ENCODE data around the gene MBD6.

MBD6 gene, protein sequence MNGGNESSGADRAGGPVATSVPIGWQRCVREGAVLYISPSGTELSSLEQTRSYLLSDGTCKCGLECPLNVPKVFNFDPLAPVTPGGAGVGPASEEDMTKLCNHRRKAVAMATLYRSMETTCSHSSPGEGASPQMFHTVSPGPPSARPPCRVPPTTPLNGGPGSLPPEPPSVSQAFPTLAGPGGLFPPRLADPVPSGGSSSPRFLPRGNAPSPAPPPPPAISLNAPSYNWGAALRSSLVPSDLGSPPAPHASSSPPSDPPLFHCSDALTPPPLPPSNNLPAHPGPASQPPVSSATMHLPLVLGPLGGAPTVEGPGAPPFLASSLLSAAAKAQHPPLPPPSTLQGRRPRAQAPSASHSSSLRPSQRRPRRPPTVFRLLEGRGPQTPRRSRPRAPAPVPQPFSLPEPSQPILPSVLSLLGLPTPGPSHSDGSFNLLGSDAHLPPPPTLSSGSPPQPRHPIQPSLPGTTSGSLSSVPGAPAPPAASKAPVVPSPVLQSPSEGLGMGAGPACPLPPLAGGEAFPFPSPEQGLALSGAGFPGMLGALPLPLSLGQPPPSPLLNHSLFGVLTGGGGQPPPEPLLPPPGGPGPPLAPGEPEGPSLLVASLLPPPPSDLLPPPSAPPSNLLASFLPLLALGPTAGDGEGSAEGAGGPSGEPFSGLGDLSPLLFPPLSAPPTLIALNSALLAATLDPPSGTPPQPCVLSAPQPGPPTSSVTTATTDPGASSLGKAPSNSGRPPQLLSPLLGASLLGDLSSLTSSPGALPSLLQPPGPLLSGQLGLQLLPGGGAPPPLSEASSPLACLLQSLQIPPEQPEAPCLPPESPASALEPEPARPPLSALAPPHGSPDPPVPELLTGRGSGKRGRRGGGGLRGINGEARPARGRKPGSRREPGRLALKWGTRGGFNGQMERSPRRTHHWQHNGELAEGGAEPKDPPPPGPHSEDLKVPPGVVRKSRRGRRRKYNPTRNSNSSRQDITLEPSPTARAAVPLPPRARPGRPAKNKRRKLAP

DNA sequence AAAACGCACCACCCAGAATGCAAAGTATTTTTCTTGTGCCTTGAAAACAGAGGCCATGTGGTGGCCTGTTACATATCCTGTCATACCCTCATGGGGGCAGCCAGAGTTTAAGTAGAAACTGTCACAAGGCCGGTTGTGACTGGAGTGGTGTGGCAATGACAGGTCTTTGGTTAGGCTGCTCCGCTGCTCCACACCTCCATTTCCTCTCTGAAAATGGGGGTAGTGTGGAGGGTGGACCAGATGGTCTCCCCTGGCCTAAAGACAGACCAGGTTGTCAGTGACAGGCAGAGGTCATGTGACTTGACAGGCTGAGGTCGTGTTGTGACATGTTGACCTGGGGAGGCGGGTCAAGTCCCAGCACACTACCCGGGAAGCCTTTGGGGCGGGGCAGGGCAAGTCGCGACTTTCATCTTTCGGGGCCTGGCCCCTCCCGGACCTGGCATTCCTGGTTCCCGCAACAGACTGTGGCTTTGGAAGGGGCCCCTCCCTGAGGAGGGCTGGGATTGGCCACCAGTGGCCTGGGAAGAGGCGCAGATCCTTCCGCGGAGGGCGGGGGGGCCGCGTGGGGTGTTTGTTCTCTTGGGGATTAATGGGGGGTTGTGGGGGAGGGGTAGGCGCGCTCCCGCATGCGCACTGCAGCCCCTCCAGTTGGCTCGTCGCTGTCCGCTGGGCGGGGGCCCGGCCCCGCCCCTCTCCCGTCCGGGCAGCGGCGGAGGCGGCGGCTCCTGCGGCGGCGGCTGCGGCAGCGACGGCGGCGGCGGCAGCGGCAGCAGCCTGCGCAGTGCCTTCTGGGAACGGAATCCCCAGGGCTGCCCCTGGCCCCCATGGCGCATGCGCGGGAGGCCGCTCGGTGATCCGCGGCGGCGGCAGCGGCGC, at the start of gene MBD6:
TSS of gene MBD6 (plus strand) at position 814 of the 876 bp plus-strand sequence. CDS start 1,480 bp downstream, outside the sequence.
- DNase-seq: peak; percentile 78

DNA sequence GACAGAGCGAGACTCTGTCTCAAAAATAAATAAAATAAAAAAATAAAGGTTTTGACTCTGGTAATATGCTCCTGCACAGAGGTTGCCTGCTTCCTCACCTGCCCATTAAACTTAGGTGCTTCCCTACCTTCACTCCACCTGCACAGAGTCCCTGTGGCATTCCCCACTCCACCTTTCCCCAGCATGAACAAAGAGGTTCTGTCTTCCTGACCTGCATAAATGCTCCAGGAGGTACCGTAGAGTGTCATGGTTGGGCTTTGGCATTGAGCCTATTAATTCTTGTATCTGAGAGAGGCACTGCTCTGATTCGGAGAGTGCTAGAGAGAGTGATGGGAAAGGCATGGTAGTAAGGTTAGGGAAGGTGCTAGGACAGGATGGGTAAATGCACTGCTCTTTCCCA, 49.2 kb upstream of the MBD6 start:
- no peak for DNase-seq

DNA sequence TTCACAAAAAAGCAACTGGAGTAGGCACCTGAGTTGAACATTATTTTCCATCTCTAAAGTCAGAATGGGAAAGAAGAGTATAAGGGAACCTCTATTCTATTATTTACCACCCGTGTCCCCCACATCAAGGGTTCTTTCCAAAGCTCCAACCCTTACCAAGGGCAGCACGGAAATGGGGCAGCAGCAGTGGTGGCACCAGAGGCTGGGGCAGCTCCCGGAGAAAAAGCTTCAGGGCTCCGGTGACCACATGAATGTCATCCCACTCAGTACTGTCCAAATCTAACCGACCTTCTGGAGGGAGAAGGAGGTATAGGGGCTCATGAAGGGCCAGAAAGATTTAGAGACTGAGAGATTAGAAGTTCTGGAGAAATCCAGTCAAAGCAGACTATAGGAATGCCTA, 48.7 kb upstream of the MBD6 start:
- DNase-seq: no peak

DNA sequence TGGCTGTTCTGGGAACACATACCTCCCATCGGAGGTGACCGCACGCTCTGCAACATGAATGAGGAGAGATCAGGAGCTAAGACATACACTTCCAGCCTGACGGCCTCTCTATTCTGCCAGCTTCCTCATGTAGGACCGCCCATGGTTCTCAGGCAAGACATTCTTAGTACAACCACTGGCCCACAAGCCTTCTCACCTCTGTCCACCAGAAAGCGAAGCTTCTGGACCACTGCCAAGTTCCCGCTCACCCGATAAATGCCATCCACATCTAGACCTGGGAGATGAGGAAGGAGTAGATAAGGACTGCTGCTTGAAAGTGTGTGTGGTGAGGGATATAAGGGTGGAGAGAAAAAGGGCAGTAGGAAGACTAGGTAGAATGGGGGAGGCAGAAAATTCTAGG, 48.2 kb upstream of the MBD6 start:
- DNase-seq: peak; percentile 20

DNA sequence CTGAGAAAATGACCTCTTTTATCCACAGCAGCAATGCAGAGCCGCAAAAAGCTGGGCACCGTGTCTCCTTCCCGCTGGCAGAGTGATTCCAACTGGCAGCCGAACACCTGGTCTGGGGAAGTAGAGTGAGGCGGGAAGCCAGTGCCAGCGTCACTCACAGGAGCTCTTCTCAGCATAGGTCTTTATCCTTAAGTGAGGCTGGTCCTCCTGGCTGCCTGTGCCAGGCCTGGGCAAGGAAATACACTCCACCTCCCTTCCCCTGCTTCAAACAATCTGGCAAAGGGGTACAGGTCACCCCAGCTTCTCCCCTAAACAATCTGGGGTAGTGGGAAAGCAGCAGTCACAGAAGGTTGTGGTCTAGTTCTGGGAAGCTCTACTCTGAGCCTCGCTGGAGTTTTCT, 47.8 kb upstream of the MBD6 start:
- DNase-seq: peak; percentile 36

DNA sequence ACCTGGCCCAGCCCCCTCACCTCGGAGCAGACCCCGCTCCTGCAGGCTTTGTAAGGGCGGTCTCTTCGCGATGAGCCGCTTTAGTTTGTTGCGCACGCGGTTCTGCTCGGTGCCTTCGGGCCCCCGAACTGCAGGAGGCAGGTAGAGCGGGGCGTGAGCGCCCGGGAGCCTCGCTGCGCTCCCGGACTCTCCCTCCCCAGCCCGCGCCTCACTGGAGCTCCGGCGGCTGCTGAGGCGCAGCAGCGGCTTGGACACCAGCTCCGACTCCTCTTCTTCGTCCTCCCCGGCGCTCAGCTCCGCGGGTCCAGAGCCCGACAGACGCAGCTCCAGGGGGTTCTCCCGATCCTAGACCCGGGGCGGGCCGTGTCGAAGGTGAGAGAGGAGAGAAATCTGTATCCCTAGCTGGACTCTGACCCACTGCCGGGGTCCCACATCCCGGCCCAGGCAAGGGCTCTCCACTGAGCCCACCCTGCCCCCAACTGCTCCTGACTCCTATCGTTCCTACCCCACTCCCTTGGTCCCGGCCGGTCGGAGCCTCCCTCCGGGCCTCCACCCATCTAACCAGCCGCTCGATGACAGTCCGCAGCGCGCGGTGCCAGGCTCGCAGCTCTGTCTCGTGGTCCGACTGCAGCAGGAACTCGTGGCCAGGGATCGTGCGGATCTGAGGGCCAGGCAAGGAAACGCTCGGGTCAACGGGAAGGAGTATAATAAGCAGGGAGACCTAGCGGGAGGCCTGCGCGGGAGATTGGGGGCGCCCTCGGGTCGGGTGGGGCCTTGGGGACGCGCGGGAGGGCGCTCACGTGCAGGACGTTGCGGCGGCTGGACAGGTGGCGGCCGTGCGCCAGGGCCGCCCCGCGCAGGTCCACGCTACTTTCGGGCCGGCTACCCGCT, 47.1 kb upstream of the MBD6 start:
- no peak for DNase-seq

DNA sequence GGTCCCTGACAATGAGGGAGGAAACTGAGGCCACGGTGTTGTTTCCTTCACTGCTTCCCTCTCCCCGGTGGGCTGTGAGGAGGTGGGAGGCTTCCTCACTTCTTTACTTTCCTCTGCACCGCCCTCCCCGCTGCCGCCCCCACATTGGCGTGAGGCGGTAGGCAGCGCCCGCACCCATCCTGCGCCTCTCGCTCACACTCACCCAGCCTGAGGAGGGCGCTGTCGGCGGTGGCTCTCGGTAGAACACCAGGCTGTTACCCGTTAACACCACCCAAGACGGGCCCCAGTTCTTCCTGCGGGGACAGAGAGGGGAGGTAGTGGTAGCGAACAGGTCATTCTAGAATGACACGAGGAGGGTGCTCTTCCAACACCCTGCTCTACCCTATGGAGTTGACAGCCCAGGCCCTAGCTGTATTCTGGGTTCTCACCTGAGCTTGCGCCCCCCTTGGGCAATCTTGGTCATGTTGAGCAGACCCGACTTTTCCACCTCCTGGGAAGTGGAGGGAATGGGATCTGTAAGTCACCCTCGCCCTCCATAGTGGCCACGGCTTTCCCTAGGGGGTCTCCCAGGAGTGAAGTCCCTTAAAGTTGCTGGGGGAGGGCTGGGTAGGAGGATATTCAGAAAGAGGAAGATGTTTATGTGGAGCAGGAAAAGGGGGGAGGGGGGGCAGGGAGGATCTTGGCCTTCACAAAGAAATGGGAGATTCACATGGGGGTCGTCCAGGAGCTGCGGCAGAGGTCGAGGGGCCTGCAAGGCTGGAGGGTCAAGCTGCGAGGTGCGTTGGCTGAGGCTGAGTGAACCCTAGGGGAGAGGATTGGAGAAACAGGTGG, 46.2 kb upstream of the MBD6 start:
- no peak for DNase-seq

DNA sequence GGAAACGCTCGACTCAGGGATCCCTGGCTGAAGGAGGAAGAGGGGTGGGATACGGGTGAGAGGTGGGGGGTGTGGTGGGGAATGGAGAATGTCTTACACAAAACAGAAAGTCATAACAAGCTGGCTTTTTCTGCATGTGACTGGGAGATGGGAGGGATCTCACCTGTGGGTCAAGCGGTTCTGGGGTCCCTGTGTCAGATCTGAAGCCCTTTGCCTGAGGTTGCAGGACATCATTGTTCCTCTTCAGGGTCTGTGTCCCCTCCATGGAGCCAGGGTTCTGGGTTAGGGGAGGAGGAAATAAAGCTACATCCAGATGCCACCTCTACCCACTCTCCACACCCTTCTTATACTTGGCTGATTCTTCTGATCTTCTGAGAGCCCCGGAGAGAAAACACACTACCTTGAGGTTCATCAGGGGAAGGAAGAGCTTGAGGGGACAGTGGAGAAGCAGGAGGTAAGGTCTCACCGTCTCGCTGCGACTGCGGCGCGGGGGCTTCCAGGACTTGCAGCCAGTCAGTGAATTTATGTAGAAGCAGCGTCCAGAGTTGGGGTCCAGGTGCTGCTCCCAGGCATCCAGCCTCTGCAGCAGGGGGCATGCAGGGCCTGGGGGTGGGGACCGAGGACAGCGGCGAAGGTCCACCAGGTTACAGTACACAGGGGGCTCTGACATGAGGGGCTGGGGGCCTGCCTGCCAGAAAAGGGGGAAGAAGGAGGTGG, 45.5 kb upstream of the MBD6 start:
- no peak for DNase-seq

DNA sequence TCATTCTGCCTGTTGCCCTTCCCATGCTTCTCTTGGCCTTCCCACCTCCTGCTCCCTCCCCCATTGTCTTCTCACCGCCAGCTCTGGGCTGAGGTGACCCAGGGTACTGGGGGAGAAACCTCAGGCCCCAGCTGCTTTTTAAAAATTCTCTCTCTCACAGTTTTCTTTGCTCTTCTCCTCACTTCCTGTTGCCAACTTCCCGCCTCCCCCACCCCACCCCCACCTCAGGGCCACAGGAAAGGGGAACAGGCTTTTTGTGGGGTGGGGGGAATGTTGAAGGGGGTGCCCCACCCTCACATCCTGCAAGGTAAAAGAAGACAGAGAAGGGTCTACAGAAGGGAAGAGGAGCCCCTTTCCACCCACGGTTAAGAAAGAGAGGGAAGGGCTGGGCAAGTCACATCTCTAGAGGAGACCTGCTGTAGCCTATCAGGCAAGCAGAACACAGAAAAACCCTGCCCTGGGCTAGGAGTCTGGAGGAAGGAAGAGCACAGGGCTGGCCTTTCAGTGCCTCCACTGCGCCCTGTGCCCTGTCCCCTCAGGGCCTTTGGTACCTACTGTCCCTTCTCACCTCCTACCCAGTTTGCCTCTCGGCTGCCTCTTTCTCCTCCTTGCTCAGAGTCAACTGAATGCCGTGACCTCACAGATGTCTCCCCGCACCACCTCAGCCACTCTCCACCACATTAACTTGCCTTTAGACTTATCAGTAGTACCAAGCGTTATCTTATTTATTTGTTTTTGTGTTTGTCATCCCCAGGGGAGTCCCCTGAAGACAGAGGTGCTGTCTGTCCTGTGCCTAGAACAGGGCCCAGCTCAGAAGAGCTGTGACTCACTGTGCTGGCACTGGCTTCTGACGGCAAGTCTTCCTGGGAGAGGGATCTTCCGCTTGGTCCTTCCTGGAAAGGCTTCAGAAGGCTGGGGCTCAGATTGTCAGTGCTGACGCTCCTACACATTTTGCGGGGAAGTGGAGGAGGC, 44.6 kb upstream of the MBD6 start:
- no peak for DNase-seq

DNA sequence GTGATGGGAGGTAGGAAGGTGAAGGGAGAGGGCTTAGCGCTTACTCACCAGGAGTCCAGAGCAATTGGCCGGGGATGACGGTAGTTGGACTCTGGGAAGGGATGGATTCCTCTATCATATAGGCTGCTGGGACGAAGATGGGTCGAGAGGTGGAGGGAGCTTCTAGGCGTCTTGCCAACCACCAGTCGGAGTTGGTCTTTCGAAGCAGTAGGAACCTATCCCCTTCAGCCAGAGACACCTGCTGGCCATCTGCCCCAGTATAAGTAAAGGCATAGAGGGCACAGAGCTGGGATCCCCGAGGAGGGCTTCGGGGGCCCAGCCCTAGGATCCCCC, 43.6 kb upstream of the MBD6 start:
- DNase-seq: no peak

DNA sequence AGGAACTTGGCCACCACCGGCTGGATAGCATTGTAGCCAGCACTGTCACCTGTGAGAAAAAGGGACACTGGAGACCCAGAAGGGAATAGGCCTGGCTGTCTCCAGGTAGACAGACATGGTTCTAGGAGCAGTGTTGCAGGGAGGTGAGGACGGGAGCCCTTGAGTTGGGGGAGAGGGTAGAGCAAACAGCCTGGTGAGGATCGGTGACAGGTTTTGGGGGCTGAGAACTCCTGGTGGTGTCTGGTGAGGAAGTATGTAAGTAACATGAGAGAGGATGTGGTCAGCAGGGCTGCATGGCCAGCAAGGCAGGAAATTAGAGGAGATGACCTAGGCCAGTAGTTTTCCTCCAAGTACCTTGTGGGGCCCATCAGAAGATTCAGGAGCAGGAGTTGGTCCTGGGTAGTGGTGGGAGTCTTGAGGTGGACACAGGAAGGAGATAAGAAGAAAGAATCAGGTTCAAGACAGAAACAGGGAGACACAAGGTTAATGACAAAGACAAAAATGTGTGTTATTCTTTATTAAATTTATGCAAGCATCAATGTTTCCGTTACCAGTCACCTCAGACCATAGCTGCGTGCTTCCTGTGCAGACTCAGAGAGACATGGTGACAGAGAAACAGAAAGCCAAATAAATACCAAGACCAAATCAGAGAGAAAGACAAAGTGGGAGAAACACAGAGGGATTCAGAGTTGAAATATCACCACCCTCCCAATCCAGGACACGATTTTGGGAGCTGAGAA, 43.1 kb upstream of the MBD6 start, which contains the start of gene ARHGAP9:
TSS of gene ARHGAP9 (minus strand) at position 491 of the 740 bp plus-strand sequence. CDS start at position 31, 460 bp downstream.
- no peak for DNase-seq

DNA sequence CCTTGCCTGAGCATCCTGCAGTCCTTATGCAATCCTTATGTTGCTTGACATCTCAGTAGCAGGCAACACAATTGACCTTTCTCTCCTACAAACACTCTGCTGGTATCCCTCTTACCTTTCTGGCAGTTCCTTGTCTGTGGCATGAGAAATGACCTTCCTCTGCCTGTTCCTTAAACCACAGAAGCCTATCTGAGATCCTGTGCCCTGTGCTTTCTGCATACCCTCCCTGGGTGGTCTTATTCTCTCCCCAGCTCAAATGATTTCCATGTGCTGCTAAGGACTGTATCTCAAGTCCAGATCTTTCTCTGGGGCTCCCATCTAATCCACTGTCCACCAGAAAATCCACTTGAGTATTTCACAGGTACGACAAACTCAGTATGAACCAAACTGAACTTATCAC, 41.0 kb upstream of the MBD6 start:
- DNase-seq: no peak

DNA sequence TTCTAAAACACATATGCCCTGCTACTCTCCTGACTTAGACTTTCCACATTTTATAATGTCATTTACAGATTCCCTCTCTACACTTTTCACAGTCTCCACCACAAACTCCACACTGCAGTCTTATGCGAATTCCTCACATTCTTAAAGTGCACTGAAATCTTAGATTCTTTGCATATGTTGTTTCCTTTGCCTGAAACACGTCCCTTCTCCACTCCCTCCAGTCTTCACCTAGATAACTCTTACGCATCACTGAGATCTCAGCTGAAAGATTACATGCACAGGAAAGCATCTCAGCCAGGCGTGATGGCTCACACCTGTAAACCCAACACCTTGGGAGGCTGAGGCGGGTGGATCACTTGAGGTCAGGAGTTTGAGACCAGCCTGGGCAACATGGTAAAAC, 39.2 kb upstream of the MBD6 start:
- DNase-seq: no peak

DNA sequence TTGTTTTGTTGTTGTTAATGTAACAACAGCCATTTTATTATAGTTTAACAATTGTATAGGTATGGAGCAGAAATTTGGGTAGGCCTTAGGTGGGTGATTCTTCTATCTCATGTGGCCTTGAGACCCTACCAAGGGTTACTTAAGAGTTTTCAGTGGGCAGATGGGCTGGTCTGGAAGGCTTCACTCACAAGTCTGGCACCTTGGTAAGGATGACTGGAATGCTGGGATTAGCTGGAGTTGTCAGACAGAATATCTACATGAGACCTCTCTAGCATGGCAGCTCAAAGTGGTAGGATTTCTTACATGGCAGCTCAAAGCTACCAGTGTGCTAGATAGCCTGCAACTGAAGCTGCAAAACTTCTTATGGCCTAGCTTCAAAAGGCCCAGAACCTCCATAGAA, 36.9 kb upstream of the MBD6 start:
- DNase-seq: no peak

DNA sequence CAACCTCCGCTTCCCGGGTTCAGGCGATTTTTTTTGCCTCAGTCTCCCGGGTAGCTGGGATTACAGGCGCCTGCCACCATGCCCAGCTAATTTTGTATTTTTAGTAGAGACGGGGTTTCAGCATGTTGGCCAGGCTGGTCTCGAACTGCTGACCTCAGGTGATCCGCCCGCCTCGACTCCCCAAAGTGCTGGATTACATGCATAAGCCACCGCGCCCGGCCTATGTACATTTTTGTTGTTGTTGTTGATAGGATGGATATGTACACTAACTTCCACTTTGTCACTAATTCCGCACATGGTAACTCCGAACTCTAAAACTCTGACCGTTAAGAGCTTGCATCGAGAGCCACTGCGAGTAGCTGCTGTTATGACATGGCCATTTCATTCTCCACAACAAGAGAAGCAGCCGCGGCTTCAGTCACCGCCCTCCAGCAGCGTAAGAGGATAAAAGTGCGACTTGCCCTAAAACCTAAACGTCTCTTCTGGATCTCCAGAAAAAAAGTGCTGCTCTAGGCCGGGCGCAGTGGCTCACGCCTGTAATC, 35.5 kb upstream of the MBD6 start:
- no peak for DNase-seq

DNA sequence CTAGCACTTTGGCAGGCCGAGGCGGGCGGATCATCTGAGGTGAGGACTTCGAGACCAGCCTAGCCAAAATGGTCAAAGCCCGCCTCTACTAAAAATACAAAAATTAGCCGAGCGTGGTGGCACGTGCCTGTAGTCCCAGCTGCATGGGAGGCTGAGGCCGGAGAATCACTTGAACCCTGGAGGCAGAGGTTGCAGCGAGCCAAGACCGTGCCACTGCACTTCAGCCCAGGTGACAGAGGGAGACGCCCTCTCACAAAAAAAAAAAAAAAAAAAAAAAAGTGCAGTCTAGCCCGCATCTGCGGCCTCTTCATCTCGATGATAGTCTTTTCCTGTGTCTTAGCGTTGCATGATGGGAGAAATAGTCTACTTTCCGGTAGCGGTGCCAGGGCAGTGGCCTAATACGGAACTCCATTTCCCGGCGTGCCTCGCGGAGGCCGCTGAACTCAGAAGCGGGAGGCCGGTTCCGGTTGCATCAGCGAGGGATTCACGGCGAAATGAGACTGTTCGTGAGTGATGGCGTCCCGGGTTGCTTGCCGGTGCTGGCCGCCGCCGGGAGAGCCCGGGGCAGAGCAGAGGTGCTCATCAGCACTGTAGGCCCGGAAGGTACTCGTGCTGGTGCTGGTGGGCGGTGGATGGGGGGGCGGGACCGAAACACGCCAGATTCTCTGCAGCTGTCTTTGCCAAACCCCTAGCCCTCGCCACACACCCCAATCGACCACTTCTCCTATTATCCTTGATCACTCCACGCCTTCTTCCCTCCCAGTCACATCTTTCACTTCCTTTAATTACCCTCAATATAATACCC, 34.8 kb upstream of the MBD6 start, which contains the start of gene MARS1:
TSS of gene MARS1 (plus strand) at position 472 of the 805 bp plus-strand sequence. CDS start at position 495, 23 bp downstream.
- DNase-seq: peak; percentile 90

Data from NCI-H1105 treated with DMSO at 0.1 percent for 48 hours (cell line).